Measurements from ENCODE around the gene TFG. TPM values are rescaled to one million over a fixed set of nuclear protein-coding genes. Genes with fewer than 3 reads are reported as not detected.
A peak's percentile ranks its signal among the peaks of the same experiment; 100 is the strongest.
"Not testable (repeated sequence)": the region's sequence is repeated elsewhere in the genome, so short reads cannot be mapped to it uniquely, and the experiment has no call there.

TFG gene
- total RNA-seq = 10 to 100 TPM; 61.4 to 79.8 TPM

DNA sequence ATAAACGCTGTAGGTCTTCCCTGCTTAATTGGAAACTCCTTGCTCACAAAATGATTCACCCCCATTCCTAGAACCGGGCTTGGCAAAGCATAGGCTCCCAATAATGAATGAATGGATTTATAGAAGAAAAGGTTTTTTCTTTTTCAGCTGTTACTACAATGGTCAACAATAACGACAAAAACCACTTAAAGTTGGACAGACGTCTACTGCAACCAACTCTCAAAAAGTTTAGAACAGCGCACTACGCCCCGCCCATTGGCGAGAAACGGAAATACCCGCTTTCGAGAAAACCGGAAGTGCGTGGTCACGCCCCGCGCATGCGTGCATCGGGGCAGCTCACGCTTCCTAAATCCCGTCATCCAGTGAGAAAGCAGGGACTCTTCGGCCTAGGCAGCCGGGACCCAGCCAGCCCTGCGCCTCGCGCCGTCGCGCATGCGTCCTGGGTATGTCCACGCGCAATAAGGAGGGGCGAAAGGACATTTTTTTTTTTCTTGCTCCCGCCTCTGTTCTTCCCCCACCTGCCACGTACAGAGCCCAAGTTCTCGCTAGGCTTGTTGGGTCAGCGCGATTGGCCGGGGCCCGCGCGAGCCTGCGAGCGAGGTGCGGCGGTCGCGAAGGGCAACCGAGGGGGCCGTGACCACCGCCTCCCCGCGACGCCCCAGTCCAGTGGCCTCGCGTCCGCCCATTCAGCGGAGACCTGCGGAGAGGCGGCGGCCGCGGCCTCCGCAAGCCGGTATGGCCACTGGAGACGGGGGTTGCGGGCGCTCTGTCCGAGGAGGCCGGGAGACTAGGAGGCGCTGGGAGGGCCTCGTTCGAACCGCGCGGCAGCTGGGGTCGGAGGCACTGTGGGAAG is at the start of gene TFG:
Gene TFG (plus strand): TSS at position 506 of the 853 bp plus-strand sequence. CDS start 4,192 bp downstream, outside the sequence.
- peak; percentile 91 for ATAC-seq
- ChIA-PET CTCF (interaction anchor here (0.6 to 1.0 kb wide), 2 partner anchors 51 to 382 kb away, joined by 3 to 4 read pairs; no protein-coding TSS in a partner anchor), POLR2A (interaction anchor here (0.6 to 1.0 kb wide), 9 partner anchors 25 to 861 kb away, joined by 3 to 9 read pairs (median 3); partner anchors contain the start of gene LNP1)
- intact Hi-C loops (cut with DNase I, micrococcal nuclease) = loop anchor here (1.0 to 5.0 kb wide), 10 partner anchors 44 to 1015 kb away; partner anchors contain the start of genes TBC1D23 (in 2 of the 2), CEP97 (in 1 of the 2), LNP1 (in 1 of the 2) and PCNP (in 1 of the 2)
- H3K4me3 Mint-ChIP-seq = peak within 1 kb of the TSS; percentile 79
- H3K4me1 Mint-ChIP-seq = peaks cover 45% of the 10 kb centered on the region
- peak within 1 kb of the TSS; percentile 98 for H3K27ac Mint-ChIP-seq
- peaks cover 2% of the 10 kb centered on the region for H3K9me3 Mint-ChIP-seq (ENCODE audit: low read depth)
- peaks cover 34% of the 10 kb centered on the region for H3K36me3 Mint-ChIP-seq (ENCODE audit: low read depth)
- no peaks in the 10 kb centered on the region for H3K27me3 Mint-ChIP-seq
- peak; percentile 98 for DNase-seq

DNA sequence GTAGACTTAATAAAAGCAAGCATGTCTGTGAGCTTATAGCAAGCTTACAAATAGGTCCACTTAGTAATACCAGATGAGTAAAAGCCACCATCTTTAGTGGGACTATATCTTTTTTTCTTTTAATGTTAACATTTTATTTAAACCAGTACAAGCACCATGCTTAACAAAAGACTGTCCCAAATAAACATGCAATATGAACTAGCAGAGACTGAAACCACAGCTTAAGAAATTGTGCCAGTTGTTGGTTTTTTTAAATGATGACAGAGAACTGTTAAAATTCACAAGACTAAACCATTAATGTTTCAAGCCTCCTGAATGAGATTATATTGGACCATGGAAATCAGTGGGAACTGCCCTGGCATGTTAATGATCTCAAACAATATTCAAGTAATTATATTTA is 48.0 kb upstream of the TFG start:
- H3K27ac Mint-ChIP-seq; CTCF ChIA-PET; H3K4me3 Mint-ChIP-seq; intact Hi-C loops (cut with DNase I, micrococcal nuclease); H3K36me3 Mint-ChIP-seq (ENCODE audit: low read depth); ATAC-seq; DNase-seq; H3K9me3 Mint-ChIP-seq (ENCODE audit: low read depth); POLR2A ChIA-PET; H3K27me3 Mint-ChIP-seq: not testable (repeated sequence)
- peaks cover 25% of the 10 kb centered on the region for H3K4me1 Mint-ChIP-seq

DNA sequence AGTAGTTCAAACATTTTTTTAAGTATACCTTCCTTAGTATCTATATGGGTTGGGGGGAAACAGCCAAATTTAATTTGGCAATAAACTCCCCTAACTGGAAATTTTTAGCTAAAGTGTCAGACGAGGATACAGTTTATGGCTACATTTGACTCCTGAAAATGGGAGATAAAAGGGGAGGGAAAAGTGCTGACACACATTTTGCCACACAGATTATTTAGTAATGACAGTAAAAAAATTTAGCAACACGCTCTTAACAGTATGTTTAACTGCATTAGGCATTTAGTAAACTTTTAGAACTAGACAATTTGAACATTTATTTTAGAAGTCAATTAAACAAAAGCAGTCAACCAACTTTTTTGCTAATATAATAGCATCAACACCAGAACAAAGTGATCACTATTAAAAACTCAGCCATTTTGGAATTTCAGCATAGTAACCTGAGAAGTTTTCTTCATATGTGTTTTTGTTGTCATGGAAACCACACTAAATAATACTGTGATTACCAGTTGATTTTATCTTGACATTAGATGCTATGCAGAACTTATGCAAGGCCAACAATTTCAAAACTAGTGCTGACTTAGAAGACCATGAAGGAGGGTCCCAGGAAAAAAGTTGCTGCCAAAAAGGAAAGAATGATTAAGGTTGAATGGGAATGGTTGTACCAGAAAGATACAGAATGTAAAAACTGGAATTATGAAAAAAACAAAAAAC is 47.0 kb upstream of the TFG start:
- intact Hi-C loops (cut with DNase I, micrococcal nuclease) = no loop called here
- no peak for DNase-seq
- Mint-ChIP-seq H3K4me3 (no peak overlapping the region), H3K36me3 (ENCODE audit: low read depth) (no peaks in the 10 kb centered on the region), H3K4me1 (peaks cover 25% of the 10 kb centered on the region), H3K9me3 (ENCODE audit: low read depth) (no peaks in the 10 kb centered on the region), H3K27me3 (peaks cover 3% of the 10 kb centered on the region), H3K27ac (no peak overlapping the region)
- no peak for ATAC-seq
- ChIA-PET CTCF (no interaction called here), POLR2A (no interaction called here)

DNA sequence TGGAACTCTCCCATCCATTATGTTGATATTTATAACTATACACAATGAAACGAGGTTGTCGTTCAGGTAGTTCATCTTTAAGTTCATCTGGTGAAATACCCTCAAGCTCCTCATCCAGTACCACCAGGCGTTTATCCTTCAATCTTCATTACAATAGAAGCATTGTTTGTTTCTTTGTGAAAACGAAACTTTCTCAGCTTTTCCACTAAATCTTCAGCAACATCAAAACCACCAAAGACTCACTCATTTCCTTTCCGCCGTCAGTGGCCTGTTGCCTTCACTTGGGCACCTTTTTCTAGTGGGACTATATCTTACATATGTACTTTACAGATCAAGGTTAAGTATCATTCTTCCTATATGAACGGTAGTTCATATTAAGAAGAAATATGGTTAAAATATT is 44.1 kb upstream of the TFG start:
- ATAC-seq (peak; percentile 92), DNase-seq (peak; percentile 57)
- no peak overlapping the region for H3K4me3 Mint-ChIP-seq
- peak overlapping the region; percentile 38 for H3K27ac Mint-ChIP-seq
- H3K9me3 Mint-ChIP-seq (ENCODE audit: low read depth) = peaks cover 4% of the 10 kb centered on the region
- intact Hi-C loops (cut with DNase I, micrococcal nuclease) = loop anchor here (1.0 to 2.0 kb wide), 4 partner anchors 14 to 44 kb away; partner anchors contain the start of gene TFG (in 2 of the 2)
- POLR2A ChIA-PET = interaction anchor here (1.0 kb wide), 2 partner anchors 44 to 45 kb away, joined by 3 to 11 read pairs; no protein-coding TSS in a partner anchor
- no peaks in the 10 kb centered on the region for H3K36me3 Mint-ChIP-seq (ENCODE audit: low read depth)
- peaks cover 3% of the 10 kb centered on the region for H3K27me3 Mint-ChIP-seq
- peaks cover 25% of the 10 kb centered on the region for H3K4me1 Mint-ChIP-seq
- CTCF ChIA-PET = interaction anchor here (0.6 to 1.7 kb wide), 3 partner anchors 8 to 19 kb away, joined by 3 to 4 read pairs (median 3); no protein-coding TSS in a partner anchor

DNA sequence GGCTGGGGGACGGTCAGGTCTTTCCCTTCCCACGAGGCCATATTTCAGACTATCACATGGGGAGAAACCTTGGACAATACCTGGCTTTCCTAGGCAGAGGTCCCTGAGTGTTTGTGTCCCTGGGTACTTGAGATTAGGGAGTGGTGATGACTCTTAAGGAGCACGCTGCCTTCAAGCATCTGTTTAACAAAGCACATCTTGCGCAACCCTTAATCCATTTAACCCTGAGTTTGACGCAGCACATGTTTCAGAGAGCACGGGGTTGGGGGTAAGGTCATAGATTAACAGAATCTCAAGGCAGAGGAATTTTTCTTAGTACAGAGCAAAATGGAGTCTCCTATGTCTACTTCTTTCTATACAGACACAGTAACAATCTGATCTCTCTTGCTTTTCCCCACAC is 42.6 kb upstream of the TFG start:
- H3K27me3 Mint-ChIP-seq; H3K36me3 Mint-ChIP-seq (ENCODE audit: low read depth); ATAC-seq; DNase-seq; POLR2A ChIA-PET; H3K27ac Mint-ChIP-seq; H3K4me3 Mint-ChIP-seq; intact Hi-C loops (cut with DNase I, micrococcal nuclease); CTCF ChIA-PET: not testable (repeated sequence)
- Mint-ChIP-seq H3K4me1 (peaks cover 25% of the 10 kb centered on the region), H3K9me3 (ENCODE audit: low read depth) (peaks cover 11% of the 10 kb centered on the region)

DNA sequence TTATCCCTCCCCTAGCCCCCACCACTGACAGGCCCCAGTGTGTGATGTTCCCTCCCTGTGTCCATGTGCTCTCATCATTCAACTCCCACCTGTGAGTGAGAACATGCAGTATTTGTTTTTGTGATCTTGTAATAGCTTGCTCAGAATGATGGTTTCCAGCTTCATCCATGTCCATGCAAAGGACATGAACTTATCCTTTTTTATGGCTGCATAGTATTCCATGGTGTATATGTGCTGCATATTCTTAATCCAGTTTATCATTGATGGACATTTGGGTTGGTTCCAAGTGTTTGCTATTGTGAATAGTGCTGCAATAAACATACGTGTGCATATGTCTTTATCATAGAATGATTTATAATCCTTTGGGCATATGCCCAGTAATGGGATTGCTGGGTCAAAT is 42.0 kb upstream of the TFG start:
- H3K27me3 Mint-ChIP-seq; POLR2A ChIA-PET; CTCF ChIA-PET; H3K36me3 Mint-ChIP-seq (ENCODE audit: low read depth); H3K27ac Mint-ChIP-seq; DNase-seq; H3K4me3 Mint-ChIP-seq; intact Hi-C loops (cut with DNase I, micrococcal nuclease); ATAC-seq: not testable (repeated sequence)
- Mint-ChIP-seq H3K9me3 (ENCODE audit: low read depth) (peaks cover 11% of the 10 kb centered on the region), H3K4me1 (peaks cover 25% of the 10 kb centered on the region)

DNA sequence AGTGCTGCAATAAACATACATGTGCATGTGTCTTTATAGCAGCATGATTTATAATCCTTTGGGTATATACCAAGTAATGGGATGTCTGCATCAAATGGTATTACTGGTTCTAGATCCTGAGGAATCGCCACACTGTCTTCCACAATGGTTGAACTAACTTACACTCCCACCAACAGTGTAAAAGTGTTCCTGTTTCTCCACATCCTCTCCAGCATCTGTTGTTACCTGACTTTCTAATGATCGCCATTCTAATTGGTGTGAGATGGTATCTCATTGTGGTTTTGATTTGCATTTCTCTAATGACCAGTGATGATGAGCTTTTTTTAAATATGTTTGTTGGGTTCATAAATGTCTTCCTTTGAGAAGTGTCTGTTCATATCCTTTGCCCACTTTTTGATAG is 38.3 kb upstream of the TFG start:
- H3K4me3 Mint-ChIP-seq; H3K27ac Mint-ChIP-seq; H3K27me3 Mint-ChIP-seq; CTCF ChIA-PET; intact Hi-C loops (cut with DNase I, micrococcal nuclease); H3K4me1 Mint-ChIP-seq; POLR2A ChIA-PET; DNase-seq; H3K36me3 Mint-ChIP-seq (ENCODE audit: low read depth); ATAC-seq: not testable (repeated sequence)
- H3K9me3 Mint-ChIP-seq (ENCODE audit: low read depth) = peaks cover 11% of the 10 kb centered on the region

DNA sequence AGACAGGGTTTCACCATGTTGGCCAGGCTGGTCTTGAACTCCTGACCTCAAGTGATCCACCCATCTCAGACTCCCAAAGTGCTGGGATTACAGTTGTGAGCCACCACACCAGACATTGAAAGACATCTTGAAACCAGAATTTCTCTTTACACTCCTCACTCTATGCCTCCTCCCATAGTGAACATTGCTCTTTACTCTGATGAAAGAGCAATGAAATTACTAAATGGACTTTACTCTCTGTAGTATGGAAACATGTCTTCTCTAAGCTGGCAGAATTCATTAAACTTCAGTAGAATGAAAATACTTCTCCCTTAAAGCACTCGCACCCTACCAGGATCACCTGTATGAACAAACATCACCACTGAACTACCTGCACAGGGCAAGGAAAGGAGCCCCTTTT is 27.8 kb upstream of the TFG start:
- Mint-ChIP-seq H3K4me1 (no peaks in the 10 kb centered on the region), H3K27ac (no peak overlapping the region), H3K4me3 (no peak overlapping the region), H3K36me3 (ENCODE audit: low read depth) (no peaks in the 10 kb centered on the region), H3K27me3 (peaks cover 2% of the 10 kb centered on the region), H3K9me3 (ENCODE audit: low read depth) (no peaks in the 10 kb centered on the region)
- ATAC-seq (no peak), DNase-seq (no peak)
- CTCF ChIA-PET = no interaction called here
- POLR2A ChIA-PET = no interaction called here
- intact Hi-C loops (cut with DNase I, micrococcal nuclease) = no loop called here

DNA sequence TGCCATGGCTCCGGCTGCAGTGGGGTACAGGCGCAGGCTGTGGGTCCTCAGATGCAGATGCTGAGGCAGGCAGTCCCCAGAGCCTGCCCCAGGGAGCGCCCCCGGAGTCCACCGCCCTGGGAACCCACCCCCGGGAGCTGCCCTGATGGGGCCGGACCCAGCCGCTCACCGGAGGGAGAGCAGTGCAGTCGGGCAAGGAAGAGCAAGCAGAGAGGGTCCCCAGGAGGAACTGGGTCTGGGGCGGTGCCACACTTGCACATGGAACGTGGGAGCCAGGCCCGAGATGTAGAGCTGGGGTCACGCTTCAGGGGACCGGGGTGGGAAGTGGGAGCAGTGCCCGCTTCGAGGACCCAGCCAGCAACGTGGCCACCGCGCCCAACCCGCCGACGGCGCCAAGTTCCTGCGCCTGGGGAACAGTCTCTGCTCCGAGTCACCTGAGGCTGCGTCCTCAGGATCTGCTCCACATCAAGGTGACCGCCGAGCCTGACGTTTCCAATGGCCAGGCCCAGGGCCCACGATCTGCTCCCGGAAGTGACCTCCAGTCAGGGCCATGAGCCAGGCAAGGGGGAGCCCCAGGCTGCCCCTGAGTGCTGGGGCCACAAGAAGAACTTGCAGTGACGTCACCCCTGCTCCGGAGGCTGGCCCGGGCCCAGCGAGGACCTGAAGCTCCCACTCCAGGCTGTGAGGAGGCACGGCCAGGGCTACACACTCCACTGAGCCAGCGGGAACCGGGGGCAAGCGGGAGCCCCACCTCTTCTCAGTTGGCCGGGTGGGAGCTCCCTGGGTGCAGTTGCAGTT is 27.0 kb upstream of the TFG start:
- ATAC-seq (no peak), DNase-seq (no peak)
- Mint-ChIP-seq H3K4me3 (no peak overlapping the region), H3K9me3 (ENCODE audit: low read depth) (no peaks in the 10 kb centered on the region), H3K27ac (no peak overlapping the region), H3K36me3 (ENCODE audit: low read depth) (no peaks in the 10 kb centered on the region), H3K4me1 (no peaks in the 10 kb centered on the region), H3K27me3 (peaks cover 2% of the 10 kb centered on the region)
- CTCF ChIA-PET = no interaction called here
- POLR2A ChIA-PET = no interaction called here
- intact Hi-C loops (cut with DNase I, micrococcal nuclease) = no loop called here

DNA sequence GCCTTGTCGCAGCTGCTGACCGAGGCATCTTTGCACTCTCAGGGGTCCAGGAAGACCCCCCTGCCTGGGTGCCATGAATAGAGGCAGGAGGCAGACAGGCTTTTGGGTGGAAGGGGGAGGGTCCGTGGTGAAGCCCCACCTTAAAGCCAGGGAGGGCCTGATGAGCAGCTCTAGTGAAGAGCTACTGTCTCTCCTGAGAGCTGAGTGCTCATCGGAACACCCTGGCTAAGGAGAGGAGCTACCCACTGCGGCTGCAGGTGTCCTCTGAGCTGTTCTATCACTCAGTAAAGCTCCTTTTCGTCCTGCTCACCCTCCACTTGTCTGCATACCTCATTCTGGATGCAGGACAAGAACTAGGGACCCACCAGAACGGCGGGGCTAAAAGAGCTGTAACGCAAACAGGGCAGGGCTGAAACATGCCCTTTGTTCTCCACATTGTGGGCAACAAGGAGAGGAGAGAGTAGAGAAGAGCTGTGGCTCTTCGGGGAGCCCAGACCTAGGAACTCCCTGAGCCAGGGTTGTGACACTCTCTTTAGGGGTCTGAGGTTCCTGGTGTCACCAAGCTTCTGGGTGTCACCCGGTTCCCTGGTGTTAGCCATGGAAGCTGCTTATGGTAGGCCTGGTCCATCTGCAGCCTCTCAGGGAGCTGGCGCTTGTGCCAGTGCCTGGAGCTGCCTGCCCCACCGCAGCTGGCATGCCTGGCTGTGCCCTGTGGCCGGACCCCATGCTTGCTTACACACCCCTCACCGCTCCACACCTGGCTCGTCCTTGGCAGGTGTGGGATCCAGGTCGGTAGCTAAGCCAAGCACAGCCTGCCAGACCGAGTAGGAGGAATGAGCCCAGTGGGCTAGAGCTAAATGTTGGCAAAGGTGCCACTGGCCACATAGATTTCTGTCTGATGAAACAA is 26.2 kb upstream of the TFG start:
- intact Hi-C loops (cut with DNase I, micrococcal nuclease) = no loop called here
- Mint-ChIP-seq H3K27me3 (peaks cover 2% of the 10 kb centered on the region), H3K4me3 (no peak overlapping the region), H3K27ac (no peak overlapping the region), H3K9me3 (ENCODE audit: low read depth) (no peaks in the 10 kb centered on the region), H3K4me1 (no peaks in the 10 kb centered on the region), H3K36me3 (ENCODE audit: low read depth) (no peaks in the 10 kb centered on the region)
- ChIA-PET POLR2A (no interaction called here), CTCF (no interaction called here)
- DNase-seq (no peak), ATAC-seq (no peak)
